Lower leg skin (tissue), 3 donors: ENCODE measurements around the gene KCNMA1.

Experiments
- POLR2A ChIP-seq, 2 donors: fragments of 450-650 bp; IDR thresholded peaks; one replicate each; pipeline ENCODE4 v1.6.1; 2016 to 2017; ENCODE audit warnings: antibody characterized with exemption in 2 of 2, mild to moderate bottlenecking in 1 of 2, moderate library complexity in 1 of 2
- TF ChIP-seq, protein P1 (sequence below), 3 donors: fragments of 450-650 bp; IDR thresholded peaks; one replicate each; pipeline ENCODE4 v1.5.1; 2016; ENCODE audit warnings: antibody characterized with exemption in 3 of 3, mild to moderate bottlenecking in 3 of 3, moderate library complexity in 2 of 3

DNA sequence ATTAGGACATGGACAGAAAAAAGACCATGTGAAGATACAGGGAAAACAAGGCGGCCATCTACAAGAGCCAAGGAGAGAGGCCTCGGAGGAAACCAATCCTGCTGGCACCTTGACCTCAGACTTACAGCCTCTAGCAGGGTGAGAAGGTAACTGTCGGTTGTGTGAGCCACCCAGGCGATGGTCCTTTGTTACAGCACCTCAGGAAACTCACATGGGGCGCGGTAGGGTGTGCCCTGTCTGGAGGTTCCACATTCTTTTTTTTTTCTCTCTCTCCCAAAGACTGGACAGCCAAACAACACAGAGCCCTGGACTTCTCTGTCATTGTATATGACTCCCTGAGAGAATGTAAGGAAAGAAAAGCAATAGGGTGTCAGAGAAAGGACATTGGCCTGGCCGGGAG, 163.2 kb downstream of the KCNMA1 start:
- TF ChIP-seq, protein P1, sequence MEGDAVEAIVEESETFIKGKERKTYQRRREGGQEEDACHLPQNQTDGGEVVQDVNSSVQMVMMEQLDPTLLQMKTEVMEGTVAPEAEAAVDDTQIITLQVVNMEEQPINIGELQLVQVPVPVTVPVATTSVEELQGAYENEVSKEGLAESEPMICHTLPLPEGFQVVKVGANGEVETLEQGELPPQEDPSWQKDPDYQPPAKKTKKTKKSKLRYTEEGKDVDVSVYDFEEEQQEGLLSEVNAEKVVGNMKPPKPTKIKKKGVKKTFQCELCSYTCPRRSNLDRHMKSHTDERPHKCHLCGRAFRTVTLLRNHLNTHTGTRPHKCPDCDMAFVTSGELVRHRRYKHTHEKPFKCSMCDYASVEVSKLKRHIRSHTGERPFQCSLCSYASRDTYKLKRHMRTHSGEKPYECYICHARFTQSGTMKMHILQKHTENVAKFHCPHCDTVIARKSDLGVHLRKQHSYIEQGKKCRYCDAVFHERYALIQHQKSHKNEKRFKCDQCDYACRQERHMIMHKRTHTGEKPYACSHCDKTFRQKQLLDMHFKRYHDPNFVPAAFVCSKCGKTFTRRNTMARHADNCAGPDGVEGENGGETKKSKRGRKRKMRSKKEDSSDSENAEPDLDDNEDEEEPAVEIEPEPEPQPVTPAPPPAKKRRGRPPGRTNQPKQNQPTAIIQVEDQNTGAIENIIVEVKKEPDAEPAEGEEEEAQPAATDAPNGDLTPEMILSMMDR (IDR thresholded peaks at IDR 0.05) = no peak
- no peak for TF ChIP-seq POLR2A (IDR thresholded peaks at IDR 0.05)
